OCI-LY1 (cell line): ENCODE measurements around the gene RNF207.

Experiments
- EZH2 ChIP-seq: fragments of 200-600 bp; sonication (generic), shearing (Covaris generic); IDR thresholded peaks from 2 replicates; pipeline ENCODE4 v1.8.0; 2017; ENCODE audit warnings: borderline replicate concordance, mixed run types, mild to moderate bottlenecking, antibody characterized with exemption, low read length, moderate library complexity, mixed read lengths
- TF ChIP-seq, protein P1 (sequence below): fragments of 200-600 bp; sonication (generic), shearing (Covaris generic); IDR thresholded peaks from 2 replicates; pipeline ENCODE4 v1.5.1; 2017; ENCODE audit warnings: mild to moderate bottlenecking, antibody characterized with exemption, low read length, moderate library complexity, mixed read lengths

DNA sequence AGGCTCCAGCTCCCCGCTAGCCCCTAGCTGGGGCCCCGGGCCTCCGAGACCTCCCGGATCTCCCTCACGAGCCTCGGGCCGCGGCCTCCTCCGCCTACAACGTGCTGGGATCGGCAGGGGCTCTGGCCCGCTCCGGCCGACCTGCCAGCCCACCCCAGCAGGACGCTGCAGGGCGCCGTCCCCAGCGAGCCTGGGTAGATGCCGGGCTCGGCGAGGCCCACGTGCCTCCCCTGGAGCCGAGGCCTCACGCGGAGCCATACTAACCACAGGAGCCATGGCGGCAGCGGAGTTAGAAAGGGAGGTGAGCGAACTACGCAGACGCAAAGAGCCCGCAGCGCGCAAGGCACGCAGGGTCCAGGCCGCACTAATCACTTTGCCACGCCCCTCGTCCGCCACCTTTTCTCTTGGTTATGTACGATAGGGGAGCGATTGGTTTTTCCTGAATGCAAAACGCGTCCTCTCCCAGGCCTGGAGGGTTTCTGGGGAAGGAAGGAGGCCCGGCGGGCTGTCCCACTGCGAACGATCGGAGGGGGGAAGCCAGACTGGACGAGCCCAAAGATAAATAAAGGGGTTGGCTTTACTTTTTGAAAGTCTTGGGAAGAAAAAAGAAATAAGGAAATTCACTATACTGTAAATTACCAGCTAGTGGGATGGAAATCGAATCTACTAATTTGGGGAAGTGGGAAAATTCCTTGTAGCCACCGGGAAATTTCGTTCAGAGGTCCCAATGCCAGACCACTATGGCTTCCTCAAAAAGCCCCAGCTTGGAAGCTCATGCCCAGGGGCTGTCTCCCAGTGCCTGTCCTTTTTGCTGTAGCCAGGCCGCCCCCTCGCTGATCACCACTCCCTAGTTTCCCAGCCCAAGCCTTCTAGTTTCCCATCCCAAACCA lies 6.4 kb upstream of the RNF207 start, which contains the start of gene RPL22:
- no peak for TF ChIP-seq EZH2
- TF ChIP-seq, protein P1, sequence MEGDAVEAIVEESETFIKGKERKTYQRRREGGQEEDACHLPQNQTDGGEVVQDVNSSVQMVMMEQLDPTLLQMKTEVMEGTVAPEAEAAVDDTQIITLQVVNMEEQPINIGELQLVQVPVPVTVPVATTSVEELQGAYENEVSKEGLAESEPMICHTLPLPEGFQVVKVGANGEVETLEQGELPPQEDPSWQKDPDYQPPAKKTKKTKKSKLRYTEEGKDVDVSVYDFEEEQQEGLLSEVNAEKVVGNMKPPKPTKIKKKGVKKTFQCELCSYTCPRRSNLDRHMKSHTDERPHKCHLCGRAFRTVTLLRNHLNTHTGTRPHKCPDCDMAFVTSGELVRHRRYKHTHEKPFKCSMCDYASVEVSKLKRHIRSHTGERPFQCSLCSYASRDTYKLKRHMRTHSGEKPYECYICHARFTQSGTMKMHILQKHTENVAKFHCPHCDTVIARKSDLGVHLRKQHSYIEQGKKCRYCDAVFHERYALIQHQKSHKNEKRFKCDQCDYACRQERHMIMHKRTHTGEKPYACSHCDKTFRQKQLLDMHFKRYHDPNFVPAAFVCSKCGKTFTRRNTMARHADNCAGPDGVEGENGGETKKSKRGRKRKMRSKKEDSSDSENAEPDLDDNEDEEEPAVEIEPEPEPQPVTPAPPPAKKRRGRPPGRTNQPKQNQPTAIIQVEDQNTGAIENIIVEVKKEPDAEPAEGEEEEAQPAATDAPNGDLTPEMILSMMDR: no peak
